Astrocyte (in vitro differentiated cells and primary cell): ENCODE measurements around the gene ANKRD44. TPM values are rescaled to one million over a fixed set of nuclear protein-coding genes. Genes with fewer than 3 reads are reported as not detected.

Experiments used
- DNase-seq: peaks from one replicate; pipeline ENCODE4 v3.0.0-alpha.2; 2010; ENCODE audit warnings: low read depth
- FAIRE-seq: peaks from 2 replicates; lab custom pipeline; 2011; peaks lifted over from hg19 to GRCh38; lab: Jason Lieb, UNC
- H2AFZ ChIP-seq: 2 replicates; pipeline ENCODE4 v1.6.0; 2012; ENCODE audit warnings: low read depth, low read length, inconsistent platforms
- H3K27ac ChIP-seq: 2 replicates; pipeline ENCODE4 v1.5.1; 2011; ENCODE audit warnings: low read depth, low read length, inconsistent platforms
- H3K27me3 ChIP-seq: 2 replicates; pipeline ENCODE4 v1.6.0; 2011; ENCODE audit warnings: low read length, inconsistent platforms; ENCODE audit not compliant: insufficient read depth
- H3K36me3 ChIP-seq: 2 replicates; pipeline ENCODE4 v1.5.1; 2011; ENCODE audit warnings: low read length, inconsistent platforms; ENCODE audit not compliant: insufficient read depth
- H3K4me1 ChIP-seq: 2 replicates; pipeline ENCODE4 v1.5.1; 2011; ENCODE audit warnings: low read length, inconsistent platforms; ENCODE audit not compliant: insufficient read depth
- H3K4me2 ChIP-seq: 2 replicates; pipeline ENCODE4 v1.6.0; 2012; ENCODE audit warnings: low read length, inconsistent platforms
- H3K4me3 ChIP-seq: 2 replicates; pipeline ENCODE4 v1.5.1; 2011; ENCODE audit warnings: low read depth, mild to moderate bottlenecking, low read length, inconsistent platforms; ENCODE audit not compliant: insufficient read depth
- H3K79me2 ChIP-seq: 2 replicates; pipeline ENCODE4 v1.6.0; 2012; ENCODE audit warnings: mild to moderate bottlenecking, low read length, inconsistent platforms; ENCODE audit not compliant: insufficient read depth
- H3K9ac ChIP-seq: 2 replicates; pipeline ENCODE4 v1.6.0; 2012; ENCODE audit warnings: mild to moderate bottlenecking, low read length, inconsistent platforms
- H3K9me3 ChIP-seq: 2 replicates; pipeline ENCODE4 v1.5.1; 2012; ENCODE audit warnings: low read depth, mild to moderate bottlenecking, low read length, inconsistent platforms; ENCODE audit not compliant: insufficient read depth
- H4K20me1 ChIP-seq: 2 replicates; pipeline ENCODE4 v1.6.0; 2012; ENCODE audit warnings: low read length, inconsistent platforms; ENCODE audit not compliant: insufficient read depth
- H3K27ac Mint-ChIP-seq: one replicate; pipeline ENCODE4 v1.8.0; 2021; ENCODE audit warnings: mild to moderate bottlenecking, mixed read lengths; ENCODE audit not compliant: unreplicated experiment
- H3K27me3 Mint-ChIP-seq: one replicate; pipeline ENCODE4 v1.8.0; 2021; ENCODE audit warnings: low read depth, mixed read lengths; ENCODE audit not compliant: unreplicated experiment
- H3K36me3 Mint-ChIP-seq: one replicate; pipeline ENCODE4 v1.8.0; 2021; ENCODE audit warnings: low read depth, mixed read lengths; ENCODE audit not compliant: unreplicated experiment
- H3K4me1 Mint-ChIP-seq: one replicate; pipeline ENCODE4 v1.8.0; 2021; ENCODE audit warnings: low read depth, mixed read lengths; ENCODE audit not compliant: unreplicated experiment
- H3K4me3 Mint-ChIP-seq: one replicate; pipeline ENCODE4 v1.8.0; 2021; ENCODE audit warnings: mild to moderate bottlenecking, moderate library complexity, mixed read lengths; ENCODE audit not compliant: unreplicated experiment
- H3K9me3 Mint-ChIP-seq: one replicate; pipeline ENCODE4 v1.8.0; 2021; ENCODE audit warnings: mild to moderate bottlenecking, mixed read lengths; ENCODE audit not compliant: unreplicated experiment
- EZH2 ChIP-seq: IDR thresholded peaks from 2 replicates; pipeline ENCODE4 v1.6.1; 2012; ENCODE audit warnings: mild to moderate bottlenecking, low read length, inconsistent platforms; ENCODE audit not compliant: insufficient read depth
- total RNA-seq: library from RNA; stranded (reverse); gene quantifications from 2 replicates; pipeline ENCODE4 v1.2.1, GENCODE V29; 2021
- TF ChIP-seq, protein P1 (sequence below): IDR thresholded peaks from 2 replicates; pipeline ENCODE4 v1.5.1; 2011; ENCODE audit warnings: low read depth, mild to moderate bottlenecking, inconsistent platforms, low read length, moderate library complexity; ENCODE audit not compliant: insufficient read depth

The ANKRD44 gene
- total RNA-seq, 1 donor from 2014 or later: 7.2 TPM

DNA sequence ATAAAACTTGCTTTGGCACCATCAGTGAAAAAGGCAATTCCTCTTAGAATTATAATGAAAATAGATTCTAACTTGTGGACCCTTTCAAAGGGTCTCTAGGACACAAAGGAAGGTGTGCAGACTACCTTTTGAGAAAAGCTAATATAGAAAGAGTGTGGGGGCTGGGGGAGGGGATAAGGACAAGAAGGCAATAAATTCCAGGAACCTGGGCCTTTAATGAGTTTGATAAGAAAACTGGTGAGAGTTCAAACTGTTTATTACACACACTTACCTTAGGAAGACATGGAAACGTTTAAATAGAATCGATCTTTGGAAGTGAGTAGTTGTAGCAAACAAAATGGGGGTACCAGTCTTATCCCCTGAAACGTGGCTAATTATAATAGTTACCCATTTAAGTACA is 344.5 kb downstream of the ANKRD44 start:
- no peak for DNase-seq
- peak overlapping the region; percentile 19 for H3K27ac Mint-ChIP-seq

DNA sequence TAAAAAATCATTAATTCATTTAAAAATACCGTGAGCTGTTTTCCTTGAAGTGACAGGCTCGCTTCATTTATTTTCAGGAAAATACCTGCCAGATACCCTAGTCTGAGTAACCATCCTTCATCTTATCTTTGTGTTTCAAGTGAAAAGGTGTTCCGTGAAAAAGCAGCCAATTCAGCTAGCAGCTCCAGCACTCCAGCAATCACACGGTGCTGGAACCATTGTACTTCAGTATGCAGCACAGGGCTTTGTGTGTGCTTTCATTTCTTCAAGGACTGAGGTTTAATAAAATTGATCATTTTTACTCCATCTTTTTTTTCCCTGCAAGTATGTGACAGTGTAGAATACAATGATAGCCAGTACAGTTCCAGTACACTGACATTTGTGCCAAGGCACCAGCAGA is 344.9 kb downstream of the ANKRD44 start:
- Histone ChIP-seq H3K36me3 (no peaks in the 10 kb centered on the region), H3K79me2 (no peaks in the 10 kb centered on the region), H3K27me3 (no peaks in the 10 kb centered on the region), H3K4me1 (no peaks in the 10 kb centered on the region), H4K20me1 (no peaks in the 10 kb centered on the region), H2AFZ (no peak overlapping the region), H3K4me2 (no peak overlapping the region), H3K27ac (no peak overlapping the region), H3K9ac (no peak overlapping the region), H3K4me3 (no peak overlapping the region), H3K9me3 (no peaks in the 10 kb centered on the region)
- H3K4me3 Mint-ChIP-seq: no peak overlapping the region
- peaks cover 9% of the 10 kb centered on the region for H3K4me1 Mint-ChIP-seq
- H3K36me3 Mint-ChIP-seq: no peaks in the 10 kb centered on the region
- FAIRE-seq (no peak), DNase-seq (no peak)
- peaks cover 3% of the 10 kb centered on the region for H3K9me3 Mint-ChIP-seq
- TF ChIP-seq, protein P1, sequence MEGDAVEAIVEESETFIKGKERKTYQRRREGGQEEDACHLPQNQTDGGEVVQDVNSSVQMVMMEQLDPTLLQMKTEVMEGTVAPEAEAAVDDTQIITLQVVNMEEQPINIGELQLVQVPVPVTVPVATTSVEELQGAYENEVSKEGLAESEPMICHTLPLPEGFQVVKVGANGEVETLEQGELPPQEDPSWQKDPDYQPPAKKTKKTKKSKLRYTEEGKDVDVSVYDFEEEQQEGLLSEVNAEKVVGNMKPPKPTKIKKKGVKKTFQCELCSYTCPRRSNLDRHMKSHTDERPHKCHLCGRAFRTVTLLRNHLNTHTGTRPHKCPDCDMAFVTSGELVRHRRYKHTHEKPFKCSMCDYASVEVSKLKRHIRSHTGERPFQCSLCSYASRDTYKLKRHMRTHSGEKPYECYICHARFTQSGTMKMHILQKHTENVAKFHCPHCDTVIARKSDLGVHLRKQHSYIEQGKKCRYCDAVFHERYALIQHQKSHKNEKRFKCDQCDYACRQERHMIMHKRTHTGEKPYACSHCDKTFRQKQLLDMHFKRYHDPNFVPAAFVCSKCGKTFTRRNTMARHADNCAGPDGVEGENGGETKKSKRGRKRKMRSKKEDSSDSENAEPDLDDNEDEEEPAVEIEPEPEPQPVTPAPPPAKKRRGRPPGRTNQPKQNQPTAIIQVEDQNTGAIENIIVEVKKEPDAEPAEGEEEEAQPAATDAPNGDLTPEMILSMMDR: no peak
- TF ChIP-seq EZH2: no peak
- H3K27me3 Mint-ChIP-seq: no peaks in the 10 kb centered on the region
- H3K27ac Mint-ChIP-seq: peak overlapping the region; percentile 19

More for the DNA sequence above, 344.5 kb downstream of the ANKRD44 start:
- H3K4me3 ChIP-seq: no peak overlapping the region
- Mint-ChIP-seq H3K9me3 (peaks cover 3% of the 10 kb centered on the region), H3K27me3 (no peaks in the 10 kb centered on the region), H3K36me3 (no peaks in the 10 kb centered on the region), H3K4me1 (peaks cover 9% of the 10 kb centered on the region), H3K4me3 (no peak overlapping the region)
- H4K20me1 ChIP-seq: no peaks in the 10 kb centered on the region
- H3K4me2 ChIP-seq: no peak overlapping the region
- no peak overlapping the region for H3K9ac ChIP-seq
- H3K27me3 ChIP-seq: no peaks in the 10 kb centered on the region
- no peaks in the 10 kb centered on the region for H3K4me1 ChIP-seq
- no peaks in the 10 kb centered on the region for H3K36me3 ChIP-seq
- no peak overlapping the region for H2AFZ ChIP-seq
- no peak for FAIRE-seq
- H3K79me2 ChIP-seq: no peaks in the 10 kb centered on the region
- TF ChIP-seq EZH2: no peak
- TF ChIP-seq, protein P1: no peak
- H3K27ac ChIP-seq: no peak overlapping the region
- no peaks in the 10 kb centered on the region for H3K9me3 ChIP-seq

DNA sequence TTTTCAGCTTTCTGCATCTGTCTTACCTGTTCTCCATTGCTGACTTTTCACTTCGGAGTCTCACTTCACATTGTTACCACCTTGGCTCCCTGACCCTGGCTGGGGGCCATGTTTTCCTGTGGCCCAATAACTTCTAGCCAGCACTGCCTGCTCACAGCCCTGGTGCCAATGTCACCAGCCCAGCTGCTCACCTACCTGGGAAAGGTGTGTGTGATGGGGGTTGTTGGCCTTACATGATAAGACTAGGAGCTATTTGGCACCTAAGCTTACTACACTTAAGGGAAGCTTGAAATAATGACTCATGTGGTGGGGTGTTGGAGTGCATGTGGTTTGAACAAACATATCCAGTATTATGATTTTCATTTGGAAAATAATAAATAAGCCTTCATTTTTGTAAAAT is 346.6 kb downstream of the ANKRD44 start:
- TF ChIP-seq, protein P1: no peak
- TF ChIP-seq EZH2: no peak
- Mint-ChIP-seq H3K27me3 (no peaks in the 10 kb centered on the region), H3K27ac (no peak overlapping the region), H3K9me3 (peaks cover 3% of the 10 kb centered on the region), H3K4me3 (no peak overlapping the region), H3K36me3 (no peaks in the 10 kb centered on the region), H3K4me1 (peaks cover 9% of the 10 kb centered on the region)
- H3K27ac ChIP-seq: no peak overlapping the region
- no peak overlapping the region for H3K4me3 ChIP-seq
- no peaks in the 10 kb centered on the region for H3K9me3 ChIP-seq
- H3K4me1 ChIP-seq: no peaks in the 10 kb centered on the region
- H4K20me1 ChIP-seq: no peaks in the 10 kb centered on the region
- H3K27me3 ChIP-seq: no peaks in the 10 kb centered on the region
- H3K79me2 ChIP-seq: no peaks in the 10 kb centered on the region
- no peak for DNase-seq
- H3K4me2 ChIP-seq: no peak overlapping the region
- no peak for FAIRE-seq
- H3K36me3 ChIP-seq: no peaks in the 10 kb centered on the region
- no peak overlapping the region for H2AFZ ChIP-seq
- H3K9ac ChIP-seq: no peak overlapping the region
